ENCODE measurements around the gene PCSK4. TPM values are rescaled to one million over a fixed set of nuclear protein-coding genes. Genes with fewer than 3 reads are reported as not detected.

PCSK4 gene
- total and polyA plus RNA-seq, 2 of the 13 experiments (the other 11 are each of a cell fraction or from before 2014, with no cell fraction given): 2.0 to 2.7 TPM

DNA sequence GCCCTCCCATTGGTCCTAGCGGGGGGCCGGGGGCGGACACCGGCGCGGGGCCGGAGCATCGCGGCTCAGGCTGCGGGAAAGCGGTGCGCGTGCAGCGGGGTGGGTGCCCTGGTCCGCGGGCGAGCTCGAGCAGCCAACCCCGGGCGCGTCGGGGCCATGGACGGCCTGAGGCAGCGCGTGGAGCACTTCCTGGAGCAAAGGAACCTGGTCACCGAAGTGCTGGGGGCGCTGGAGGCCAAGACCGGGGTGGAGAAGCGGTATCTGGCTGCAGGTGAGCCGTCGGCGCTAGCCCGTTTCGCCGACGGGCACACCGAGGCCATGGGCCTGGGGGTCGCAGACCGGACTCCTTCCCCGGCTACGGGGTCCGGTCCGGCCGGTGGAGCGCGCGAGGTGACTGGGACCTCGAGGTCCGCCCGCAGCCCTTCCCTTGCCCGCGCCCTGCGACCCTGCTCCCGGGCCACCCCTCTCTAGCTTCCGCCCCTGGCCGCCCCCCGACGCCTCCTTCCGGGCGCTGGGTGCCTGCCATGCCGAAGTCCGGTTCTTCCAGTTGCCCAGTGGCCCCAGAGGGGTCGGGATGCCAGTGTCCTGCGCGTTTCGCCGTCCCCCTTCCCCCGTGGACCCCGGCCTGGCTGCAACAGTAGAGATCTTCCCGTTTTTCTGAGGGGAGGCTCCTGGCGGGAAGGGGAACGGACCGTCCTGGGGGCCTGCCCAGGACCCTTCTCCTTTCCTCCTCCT is 1.1 kb upstream of the PCSK4 start, which contains the start of gene REEP6 (continued):
- TF ChIP-seq TSC22D2 (CRISPR knock-in tag; IDR thresholded peaks at IDR 0.05; ENCODE audit: borderline replicate concordance): no peak
- TF ChIP-seq ZNF816 (CRISPR knock-in tag; IDR thresholded peaks at IDR 0.05; ENCODE audit: borderline replicate concordance): no peak
- TF ChIP-seq JARID2 (CRISPR knock-in tag; IDR thresholded peaks at IDR 0.05; ENCODE audit: insufficient replicate concordance): no peak
- TF ChIP-seq, protein P1, sequence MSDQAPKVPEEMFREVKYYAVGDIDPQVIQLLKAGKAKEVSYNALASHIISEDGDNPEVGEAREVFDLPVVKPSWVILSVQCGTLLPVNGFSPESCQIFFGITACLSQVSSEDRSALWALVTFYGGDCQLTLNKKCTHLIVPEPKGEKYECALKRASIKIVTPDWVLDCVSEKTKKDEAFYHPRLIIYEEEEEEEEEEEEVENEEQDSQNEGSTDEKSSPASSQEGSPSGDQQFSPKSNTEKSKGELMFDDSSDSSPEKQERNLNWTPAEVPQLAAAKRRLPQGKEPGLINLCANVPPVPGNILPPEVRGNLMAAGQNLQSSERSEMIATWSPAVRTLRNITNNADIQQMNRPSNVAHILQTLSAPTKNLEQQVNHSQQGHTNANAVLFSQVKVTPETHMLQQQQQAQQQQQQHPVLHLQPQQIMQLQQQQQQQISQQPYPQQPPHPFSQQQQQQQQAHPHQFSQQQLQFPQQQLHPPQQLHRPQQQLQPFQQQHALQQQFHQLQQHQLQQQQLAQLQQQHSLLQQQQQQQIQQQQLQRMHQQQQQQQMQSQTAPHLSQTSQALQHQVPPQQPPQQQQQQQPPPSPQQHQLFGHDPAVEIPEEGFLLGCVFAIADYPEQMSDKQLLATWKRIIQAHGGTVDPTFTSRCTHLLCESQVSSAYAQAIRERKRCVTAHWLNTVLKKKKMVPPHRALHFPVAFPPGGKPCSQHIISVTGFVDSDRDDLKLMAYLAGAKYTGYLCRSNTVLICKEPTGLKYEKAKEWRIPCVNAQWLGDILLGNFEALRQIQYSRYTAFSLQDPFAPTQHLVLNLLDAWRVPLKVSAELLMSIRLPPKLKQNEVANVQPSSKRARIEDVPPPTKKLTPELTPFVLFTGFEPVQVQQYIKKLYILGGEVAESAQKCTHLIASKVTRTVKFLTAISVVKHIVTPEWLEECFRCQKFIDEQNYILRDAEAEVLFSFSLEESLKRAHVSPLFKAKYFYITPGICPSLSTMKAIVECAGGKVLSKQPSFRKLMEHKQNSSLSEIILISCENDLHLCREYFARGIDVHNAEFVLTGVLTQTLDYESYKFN (CRISPR knock-in tag; conservative IDR thresholded peaks at IDR 0.05): peak; percentile 10; the same call in 1 of the 2 replicates
- TF ChIP-seq, protein P2, sequence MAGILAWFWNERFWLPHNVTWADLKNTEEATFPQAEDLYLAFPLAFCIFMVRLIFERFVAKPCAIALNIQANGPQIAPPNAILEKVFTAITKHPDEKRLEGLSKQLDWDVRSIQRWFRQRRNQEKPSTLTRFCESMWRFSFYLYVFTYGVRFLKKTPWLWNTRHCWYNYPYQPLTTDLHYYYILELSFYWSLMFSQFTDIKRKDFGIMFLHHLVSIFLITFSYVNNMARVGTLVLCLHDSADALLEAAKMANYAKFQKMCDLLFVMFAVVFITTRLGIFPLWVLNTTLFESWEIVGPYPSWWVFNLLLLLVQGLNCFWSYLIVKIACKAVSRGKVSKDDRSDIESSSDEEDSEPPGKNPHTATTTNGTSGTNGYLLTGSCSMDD (CRISPR knock-in tag; IDR thresholded peaks at IDR 0.05): no peak
- TF ChIP-seq ZNF224 (CRISPR knock-in tag; IDR thresholded peaks at IDR 0.05): no peak
- TF ChIP-seq NR1H2 (CRISPR knock-in tag; IDR thresholded peaks at IDR 0.05; ENCODE audit: borderline replicate concordance, low read depth): no peak
- peak; percentile 86; the same call in 1 of the 2 replicates for TF ChIP-seq TMF1 (CRISPR knock-in tag; IDR thresholded peaks at IDR 0.05; ENCODE audit: low read depth)
- TF ChIP-seq ZFP37 (CRISPR knock-in tag; IDR thresholded peaks at IDR 0.05; ENCODE audit: borderline replicate concordance): no peak
- peak; percentile 56; the same call in 1 of the 2 replicates for TF ChIP-seq PCBP1 (IDR thresholded peaks at IDR 0.05; ENCODE audit: borderline replicate concordance, low read depth, low read length)
- no peak for TF ChIP-seq AGO1 (IDR thresholded peaks at IDR 0.05; ENCODE audit: low read depth, low read length, poor library complexity, severe bottlenecking)
- TF ChIP-seq CBX1 (IDR thresholded peaks at IDR 0.05; ENCODE audit: low read depth): no peak
- no peak for TF ChIP-seq ZNF644 (CRISPR knock-in tag; IDR thresholded peaks at IDR 0.05; ENCODE audit: low read depth)
- TF ChIP-seq, protein P3, sequence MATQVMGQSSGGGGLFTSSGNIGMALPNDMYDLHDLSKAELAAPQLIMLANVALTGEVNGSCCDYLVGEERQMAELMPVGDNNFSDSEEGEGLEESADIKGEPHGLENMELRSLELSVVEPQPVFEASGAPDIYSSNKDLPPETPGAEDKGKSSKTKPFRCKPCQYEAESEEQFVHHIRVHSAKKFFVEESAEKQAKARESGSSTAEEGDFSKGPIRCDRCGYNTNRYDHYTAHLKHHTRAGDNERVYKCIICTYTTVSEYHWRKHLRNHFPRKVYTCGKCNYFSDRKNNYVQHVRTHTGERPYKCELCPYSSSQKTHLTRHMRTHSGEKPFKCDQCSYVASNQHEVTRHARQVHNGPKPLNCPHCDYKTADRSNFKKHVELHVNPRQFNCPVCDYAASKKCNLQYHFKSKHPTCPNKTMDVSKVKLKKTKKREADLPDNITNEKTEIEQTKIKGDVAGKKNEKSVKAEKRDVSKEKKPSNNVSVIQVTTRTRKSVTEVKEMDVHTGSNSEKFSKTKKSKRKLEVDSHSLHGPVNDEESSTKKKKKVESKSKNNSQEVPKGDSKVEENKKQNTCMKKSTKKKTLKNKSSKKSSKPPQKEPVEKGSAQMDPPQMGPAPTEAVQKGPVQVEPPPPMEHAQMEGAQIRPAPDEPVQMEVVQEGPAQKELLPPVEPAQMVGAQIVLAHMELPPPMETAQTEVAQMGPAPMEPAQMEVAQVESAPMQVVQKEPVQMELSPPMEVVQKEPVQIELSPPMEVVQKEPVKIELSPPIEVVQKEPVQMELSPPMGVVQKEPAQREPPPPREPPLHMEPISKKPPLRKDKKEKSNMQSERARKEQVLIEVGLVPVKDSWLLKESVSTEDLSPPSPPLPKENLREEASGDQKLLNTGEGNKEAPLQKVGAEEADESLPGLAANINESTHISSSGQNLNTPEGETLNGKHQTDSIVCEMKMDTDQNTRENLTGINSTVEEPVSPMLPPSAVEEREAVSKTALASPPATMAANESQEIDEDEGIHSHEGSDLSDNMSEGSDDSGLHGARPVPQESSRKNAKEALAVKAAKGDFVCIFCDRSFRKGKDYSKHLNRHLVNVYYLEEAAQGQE (IDR thresholded peaks at IDR 0.05; ENCODE audit: borderline replicate concordance in 1 of 2, low read depth in 1 of 2, low read length in 2 of 2): no peak; a peak in 1 of 4 replicates
- TF ChIP-seq ZNF484 (CRISPR knock-in tag; IDR thresholded peaks at IDR 0.05; ENCODE audit: borderline replicate concordance, low read depth): no peak
- peak; percentile 99 for TF ChIP-seq ZNF629 (CRISPR knock-in tag; conservative IDR thresholded peaks at IDR 0.05)
- TF ChIP-seq ZFX (CRISPR knock-in tag; IDR thresholded peaks at IDR 0.05; ENCODE audit: low read depth): peak; percentile 47; the same call in 1 of the 2 replicates
- 0 out of 2 replicates have a peak, but pooled peaks have one; percentile 18 for TF ChIP-seq HNRNPL (IDR thresholded peaks at IDR 0.05; ENCODE audit: low read depth, low read length)
- TF ChIP-seq, protein P4, sequence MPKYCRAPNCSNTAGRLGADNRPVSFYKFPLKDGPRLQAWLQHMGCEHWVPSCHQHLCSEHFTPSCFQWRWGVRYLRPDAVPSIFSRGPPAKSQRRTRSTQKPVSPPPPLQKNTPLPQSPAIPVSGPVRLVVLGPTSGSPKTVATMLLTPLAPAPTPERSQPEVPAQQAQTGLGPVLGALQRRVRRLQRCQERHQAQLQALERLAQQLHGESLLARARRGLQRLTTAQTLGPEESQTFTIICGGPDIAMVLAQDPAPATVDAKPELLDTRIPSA (CRISPR knock-in tag; IDR thresholded peaks at IDR 0.05; ENCODE audit: borderline replicate concordance): no peak
- TF ChIP-seq MXD4 (CRISPR knock-in tag; IDR thresholded peaks at IDR 0.05): peak; percentile 48

All from HepG2 (cell line).